Loucy (cell line): ENCODE measurements around the gene TMEM217.

Experiments
- H2AFZ ChIP-seq: fragments of 200-600 bp; sonication (generic); 2 replicates; pipeline ENCODE4 v1.6.0; 2016; ENCODE audit warnings: antibody characterized with exemption, mild to moderate bottlenecking, low read length, moderate library complexity
- H3F3A ChIP-seq: fragments of 200-600 bp; 2 replicates; pipeline ENCODE4 v1.6.0; 2016; ENCODE audit warnings: antibody characterized with exemption, low read depth, mild to moderate bottlenecking
- H3K27me3 ChIP-seq: fragments of 200-600 bp; sonication (generic); 2 replicates; pipeline ENCODE4 v1.6.1; 2014; ENCODE audit warnings: low read length, mild to moderate bottlenecking; ENCODE audit not compliant: insufficient read depth, poor library complexity, severe bottlenecking
- H3K36me3 ChIP-seq: fragments of 200-600 bp; sonication (generic); 2 replicates; pipeline ENCODE4 v1.6.1; 2016; ENCODE audit warnings: low read length; ENCODE audit not compliant: insufficient read depth
- H3K4me1 ChIP-seq: fragments of 200-600 bp; sonication (generic); 2 replicates; pipeline ENCODE4 v1.5.1; 2014; ENCODE audit warnings: low read length, mild to moderate bottlenecking; ENCODE audit not compliant: insufficient read depth, poor library complexity, severe bottlenecking
- H3K4me2 ChIP-seq: fragments of 200-600 bp; sonication (generic); 2 replicates; pipeline ENCODE4 v1.6.0; 2014; ENCODE audit warnings: antibody characterized with exemption, low read length, low read depth, mild to moderate bottlenecking; ENCODE audit not compliant: poor library complexity, severe bottlenecking
- H3K4me3 ChIP-seq: fragments of 200-600 bp; sonication (generic); 2 replicates; pipeline ENCODE4 v1.5.1; 2014; ENCODE audit warnings: low read length, mild to moderate bottlenecking, mixed read lengths; ENCODE audit not compliant: poor library complexity, severe bottlenecking
- H3K79me2 ChIP-seq: fragments of 200-600 bp; sonication (generic); 2 replicates; pipeline ENCODE4 v1.6.1; 2014; ENCODE audit warnings: low read length; ENCODE audit not compliant: insufficient read depth
- H3K9ac ChIP-seq: fragments of 200-600 bp; sonication (generic); 2 replicates; pipeline ENCODE4 v1.6.0; 2014; ENCODE audit warnings: mild to moderate bottlenecking, low read depth, low read length, moderate library complexity; ENCODE audit not compliant: poor library complexity, severe bottlenecking
- H3K9me2 ChIP-seq: fragments of 200-600 bp; sonication (generic); replicated peaks from 2 replicates; pipeline ENCODE4 v1.6.1; 2016; ENCODE audit warnings: low read depth, low read length, mixed read lengths
- H3K9me3 ChIP-seq: fragments of 200-600 bp; sonication (generic); 2 replicates; pipeline ENCODE4 v1.6.1; 2014; ENCODE audit warnings: mild to moderate bottlenecking, antibody characterized with exemption, low read length, low read depth; ENCODE audit not compliant: insufficient read depth
- H4K20me1 ChIP-seq: fragments of 200-600 bp; sonication (generic); 2 replicates; pipeline ENCODE4 v1.6.0; 2014; ENCODE audit warnings: antibody characterized with exemption, low read length, mild to moderate bottlenecking; ENCODE audit not compliant: insufficient read depth, poor library complexity, severe bottlenecking
- CTCF ChIP-seq: fragments of 200-600 bp; sonication (generic); conservative IDR thresholded peaks from 2 replicates; pipeline ENCODE4 v1.5.1; 2014; ENCODE audit warnings: mild to moderate bottlenecking, antibody characterized with exemption, low read length
- EZH2phosphoT487 ChIP-seq: fragments of 200-600 bp; IDR thresholded peaks from 2 replicates; pipeline ENCODE4 v1.6.1; 2018; ENCODE audit warnings: antibody characterized with exemption, mild to moderate bottlenecking, moderate library complexity, borderline replicate concordance

The TMEM217 gene

GRCh38 chr6:37222992-37223391 is 35.0 kb downstream of the TMEM217 start:
- Histone ChIP-seq H3K4me1 (peaks cover 6% of the 10 kb centered on the region), H4K20me1 (no peaks in the 10 kb centered on the region), H2AFZ (peak overlapping the region; percentile 73; the same call in 1 of the 2 replicates), H3K9ac (peak overlapping the region; percentile 40), H3F3A (no peaks in the 10 kb centered on the region), H3K9me3 (no peaks in the 10 kb centered on the region), H3K27me3 (no peaks in the 10 kb centered on the region), H3K4me2 (peak overlapping the region; percentile 57), H3K9me2 (no peaks in the 10 kb centered on the region), H3K79me2 (no peaks in the 10 kb centered on the region), H3K4me3 (peak overlapping the region; percentile 68), H3K36me3 (no peaks in the 10 kb centered on the region; the same call in 1 of the 2 replicates)
- no peak for TF ChIP-seq CTCF
- TF ChIP-seq EZH2phosphoT487: no peak

GRCh38 chr6:37222125-37222967 is 35.6 kb downstream of the TMEM217 start:
- Histone ChIP-seq H3K9me2 (no peaks in the 10 kb centered on the region), H3K4me1 (peaks cover 6% of the 10 kb centered on the region), H3K9ac (peak overlapping the region; percentile 40), H3K9me3 (no peaks in the 10 kb centered on the region), H3K27me3 (no peaks in the 10 kb centered on the region), H2AFZ (peak overlapping the region; percentile 73), H3F3A (no peaks in the 10 kb centered on the region), H3K36me3 (peaks cover 4% of the 10 kb centered on the region; the same call in 1 of the 2 replicates), H4K20me1 (no peaks in the 10 kb centered on the region), H3K4me2 (peak overlapping the region; percentile 57), H3K4me3 (peak overlapping the region; percentile 68), H3K79me2 (no peaks in the 10 kb centered on the region)
- no peak for TF ChIP-seq CTCF
- TF ChIP-seq EZH2phosphoT487: no peak

GRCh38 chr6:37221585-37222124 is 36.3 kb downstream of the TMEM217 start:
- Histone ChIP-seq H2AFZ (no peak overlapping the region; the same call in 1 of the 2 replicates), H3K9ac (no peak overlapping the region), H3K79me2 (no peaks in the 10 kb centered on the region), H4K20me1 (no peaks in the 10 kb centered on the region), H3K27me3 (no peaks in the 10 kb centered on the region), H3K36me3 (peaks cover 4% of the 10 kb centered on the region; the same call in 1 of the 2 replicates), H3F3A (no peaks in the 10 kb centered on the region), H3K9me2 (no peaks in the 10 kb centered on the region), H3K4me3 (no peak overlapping the region), H3K9me3 (no peaks in the 10 kb centered on the region), H3K4me1 (peaks cover 6% of the 10 kb centered on the region), H3K4me2 (peak overlapping the region; percentile 57)
- TF ChIP-seq EZH2phosphoT487 (no peak), CTCF (no peak)
